BJ (cell line): ENCODE results near the gene RPS6KC1. TPM values are rescaled to one million over a fixed set of nuclear protein-coding genes. Genes with fewer than 3 reads are reported as not detected.
"Not testable (repeated sequence)": the region's sequence is repeated elsewhere in the genome, so short reads cannot be mapped to it uniquely, and the experiment has no call there.

Source experiments
- CTCF ChIA-PET: fragments of 350-600 bp; formaldehyde crosslinking; extraction: SDS; loops from one replicate; lab custom pipeline; 2021; ENCODE audit warnings: antibody characterized with exemption, inconsistent platforms; lab: Yijun Ruan, JAX
- POLR2A ChIA-PET: fragments of 300-600 bp; sonication (Branson Sonifier 250); formaldehyde crosslinking; extraction: SDS; loops from one replicate; lab custom pipeline; 2021; ENCODE audit warnings: antibody characterized with exemption; lab: Charles Lee
- DNase-seq: peaks from one replicate; pipeline ENCODE4 v3.0.0-alpha.2; 2011; ENCODE audit warnings: low read depth
- H3K27me3 ChIP-seq: 2 replicates; pipeline ENCODE4 v1.6.0; 2011; ENCODE audit warnings: low read length; ENCODE audit not compliant: control insufficient read depth, insufficient read depth
- H3K36me3 ChIP-seq: 2 replicates; pipeline ENCODE4 v1.5.1; 2011; ENCODE audit warnings: low read length; ENCODE audit not compliant: control insufficient read depth, insufficient read depth
- H3K4me3 ChIP-seq: 2 replicates; pipeline ENCODE4 v1.5.1; 2011; ENCODE audit warnings: low read depth, mild to moderate bottlenecking, control low read depth, low read length
- CTCF ChIP-seq: IDR thresholded peaks from 2 replicates; pipeline ENCODE4 v1.5.1; 2011; ENCODE audit warnings: low read depth, mild to moderate bottlenecking, control low read depth, inconsistent platforms, low read length, moderate library complexity; ENCODE audit not compliant: insufficient read depth
- polyA plus RNA-seq: library from polyadenylated mRNA; depleted of rRNA; stranded (reverse); fragments of >200 nt; gene quantifications from 2 replicates; pipeline ENCODE4 v1.2.3, GENCODE V29; 2011

RPS6KC1 gene
- polyA plus RNA-seq, 1 experiment = 6.7 TPM

- H3K27me3 ChIP-seq = peaks cover 2% of the 10 kb centered on the region
- no peak overlapping the region for H3K4me3 ChIP-seq
- POLR2A ChIA-PET = no interaction called here
- CTCF ChIA-PET = interaction anchor here (0.7 kb wide), 1 partner anchor 25 kb away, joined by 3 read pairs; no protein-coding TSS in a partner anchor
- H3K36me3 ChIP-seq = no peaks in the 10 kb centered on the region
- no peak for DNase-seq
- TF ChIP-seq CTCF = no peak
These were observed 18.4 kb upstream of the RPS6KC1 start for GRCh38 chr1:213032651-213033050.

- no peak for DNase-seq
- Histone ChIP-seq H3K36me3 (no peaks in the 10 kb centered on the region), H3K4me3 (no peak overlapping the region), H3K27me3 (peaks cover 2% of the 10 kb centered on the region)
- ChIA-PET POLR2A (no interaction called here), CTCF (no interaction called here)
- no peak for TF ChIP-seq CTCF
These were observed 16.3 kb upstream of the RPS6KC1 start for GRCh38 chr1:213034713-213035112.

- ChIA-PET POLR2A (no interaction called here), CTCF (no interaction called here)
- DNase-seq = no peak
- no peak overlapping the region for H3K4me3 ChIP-seq
- no peak for TF ChIP-seq CTCF
- H3K27me3 ChIP-seq = peaks cover 2% of the 10 kb centered on the region
- H3K36me3 ChIP-seq = no peaks in the 10 kb centered on the region
These were observed 15.5 kb upstream of the RPS6KC1 start for GRCh38 chr1:213035573-213035972.

- H3K27me3 ChIP-seq = no peaks in the 10 kb centered on the region
- no peak for DNase-seq
- no peak overlapping the region for H3K4me3 ChIP-seq
- CTCF ChIA-PET = no interaction called here
- no peak for TF ChIP-seq CTCF
- POLR2A ChIA-PET = no interaction called here
- no peaks in the 10 kb centered on the region for H3K36me3 ChIP-seq
These were observed 9.6 kb upstream of the RPS6KC1 start for GRCh38 chr1:213041443-213041842.

- H3K27me3 ChIP-seq, DNase-seq, H3K36me3 ChIP-seq, POLR2A ChIA-PET, H3K4me3 ChIP-seq: not testable (repeated sequence)
- CTCF ChIA-PET = interaction anchor here (0.6 to 0.8 kb wide), 2 partner anchors 77 to 206 kb away, joined by 4 read pairs; no protein-coding TSS in a partner anchor
These were observed 5.5 kb upstream of the RPS6KC1 start for GRCh38 chr1:213045321-213046226.
